H9 (cell line): ENCODE data around the gene CARHSP1. TPM values are rescaled to one million over a fixed set of nuclear protein-coding genes. Genes with fewer than 3 reads are reported as not detected.

Experiments used
- DNase-seq: peaks from one replicate; pipeline ENCODE4 v3.0.0-alpha.2; 2017
- H2AFZ ChIP-seq: one replicate; pipeline ENCODE4 v1.6.1; 2013; ENCODE audit warnings: mild to moderate bottlenecking, low read length, control low read depth, moderate library complexity
- H2AK5ac ChIP-seq: 2 replicates; pipeline ENCODE4 v1.6.1; 2013; ENCODE audit warnings: low read length, control low read depth, mixed read lengths; ENCODE audit not compliant: insufficient read length
- H2BK120ac ChIP-seq: one replicate; pipeline ENCODE4 v1.6.1; 2013; ENCODE audit warnings: low read depth, mild to moderate bottlenecking, low read length, control low read depth, inconsistent platforms; ENCODE audit not compliant: poor library complexity, severe bottlenecking
- H2BK12ac ChIP-seq: 2 replicates; pipeline ENCODE4 v1.6.1; 2013; ENCODE audit warnings: low read length, control low read depth, mixed read lengths, low read depth; ENCODE audit not compliant: insufficient read length
- H2BK15ac ChIP-seq: 2 replicates; pipeline ENCODE4 v1.6.1; 2013; ENCODE audit warnings: low read depth, low read length, control low read depth
- H2BK20ac ChIP-seq: one replicate; pipeline ENCODE4 v1.6.1; 2013; ENCODE audit warnings: low read depth, mild to moderate bottlenecking, low read length, control low read depth, inconsistent platforms; ENCODE audit not compliant: poor library complexity, severe bottlenecking
- H2BK5ac ChIP-seq: 2 replicates; pipeline ENCODE4 v1.6.1; 2013; ENCODE audit warnings: low read length, control low read depth, mixed read lengths; ENCODE audit not compliant: insufficient read length
- H3K14ac ChIP-seq: 2 replicates; pipeline ENCODE4 v1.6.1; 2013; ENCODE audit warnings: low read length, control low read depth; ENCODE audit not compliant: insufficient read depth
- H3K18ac ChIP-seq: 2 replicates; pipeline ENCODE4 v1.6.1; 2013; ENCODE audit warnings: low read depth, mild to moderate bottlenecking, mixed read lengths, low read length, control low read depth; ENCODE audit not compliant: insufficient read length
- H3K23ac ChIP-seq: 2 replicates; pipeline ENCODE4 v1.6.1; 2013; ENCODE audit warnings: low read length, control low read depth, mixed read lengths, low read depth; ENCODE audit not compliant: insufficient read length
- H3K23me2 ChIP-seq: 2 replicates; pipeline ENCODE4 v1.6.1; 2013; ENCODE audit warnings: low read depth, mild to moderate bottlenecking, mixed read lengths, low read length, control low read depth; ENCODE audit not compliant: insufficient read length, poor library complexity, severe bottlenecking
- H3K27ac ChIP-seq: 2 replicates; pipeline ENCODE4 v1.5.1; 2013; ENCODE audit warnings: low read length, control low read depth, mixed read lengths, low read depth; ENCODE audit not compliant: insufficient read length
- H3K27me3 ChIP-seq: 2 replicates; pipeline ENCODE4 v1.6.1; 2013; ENCODE audit warnings: low read length, control low read depth, inconsistent platforms; ENCODE audit not compliant: insufficient read depth
- H3K4ac ChIP-seq: 2 replicates; pipeline ENCODE4 v1.6.1; 2013; ENCODE audit warnings: low read depth, mild to moderate bottlenecking, control low read depth, inconsistent platforms, low read length, moderate library complexity
- H3K4me1 ChIP-seq: 2 replicates; pipeline ENCODE4 v1.6.1; 2013; ENCODE audit warnings: low read length, control low read depth, inconsistent platforms; ENCODE audit not compliant: insufficient read depth
- H3K4me2 ChIP-seq: 2 replicates; pipeline ENCODE4 v1.6.1; 2013; ENCODE audit warnings: low read length, control low read depth, mixed read lengths; ENCODE audit not compliant: insufficient read length, insufficient read depth
- H3K56ac ChIP-seq: 2 replicates; pipeline ENCODE4 v1.6.1; 2013; ENCODE audit warnings: low read depth, mild to moderate bottlenecking, mixed read lengths, low read length, control low read depth; ENCODE audit not compliant: insufficient read length
- H3K79me1 ChIP-seq: 2 replicates; pipeline ENCODE4 v1.6.1; 2013; ENCODE audit warnings: low read depth, mild to moderate bottlenecking, moderate library complexity, low read length, control low read depth, inconsistent platforms; ENCODE audit not compliant: insufficient read depth, poor library complexity, severe bottlenecking
- H3K79me2 ChIP-seq: 2 replicates; pipeline ENCODE4 v1.6.1; 2013; ENCODE audit warnings: low read length, control low read depth, inconsistent platforms; ENCODE audit not compliant: insufficient read depth
- H3K9ac ChIP-seq: 2 replicates; pipeline ENCODE4 v1.6.1; 2013; ENCODE audit warnings: low read length, control low read depth, mixed read lengths; ENCODE audit not compliant: insufficient read length; ENCODE audit errors: extremely low read depth
- H3K9me3 ChIP-seq: one replicate; pipeline ENCODE4 v1.6.1; 2013; ENCODE audit warnings: low read depth, low read length, inconsistent platforms; ENCODE audit not compliant: control insufficient read depth
- H3T11ph ChIP-seq: one replicate; pipeline ENCODE4 v1.6.1; 2013; ENCODE audit warnings: mild to moderate bottlenecking, low read length, control low read depth, inconsistent platforms
- H4K20me1 ChIP-seq: one replicate; pipeline ENCODE4 v1.6.1; 2013; ENCODE audit not compliant: control insufficient read depth, insufficient read length, insufficient read depth
- H4K5ac ChIP-seq: 2 replicates; pipeline ENCODE4 v1.6.1; 2013; ENCODE audit warnings: low read depth, mild to moderate bottlenecking, mixed read lengths, low read length, control low read depth; ENCODE audit not compliant: insufficient read length
- H4K8ac ChIP-seq: replicated peaks from 2 replicates; pipeline ENCODE4 v1.6.1; 2013; ENCODE audit warnings: low read length, control low read depth, mixed read lengths, low read depth; ENCODE audit not compliant: insufficient read length
- H4K91ac ChIP-seq: 2 replicates; pipeline ENCODE4 v1.6.1; 2013; ENCODE audit warnings: low read depth, mild to moderate bottlenecking, moderate library complexity, mixed read lengths, low read length, control low read depth; ENCODE audit not compliant: insufficient read length
- H3K27ac Mint-ChIP-seq, 3 experiments: 2 replicates in 2 of 3; 3 replicates in 1 of 3; pipeline ENCODE4 v1.8.0; 2020 to 2021; ENCODE audit warnings: mixed read lengths in 3 of 3, mild to moderate bottlenecking in 1 of 3, moderate library complexity in 1 of 3
- H3K27me3 Mint-ChIP-seq: 2 replicates; pipeline ENCODE4 v1.8.0; 2021; ENCODE audit warnings: low read depth, mild to moderate bottlenecking, moderate library complexity, mixed read lengths
- H3K36me3 Mint-ChIP-seq, 3 experiments: 2 replicates in 2 of 3; 3 replicates in 1 of 3; pipeline ENCODE4 v1.8.0; 2020 to 2021; ENCODE audit warnings: low read depth in 3 of 3, mixed read lengths in 3 of 3; ENCODE audit not compliant: insufficient read depth in 1 of 3
- H3K4me1 Mint-ChIP-seq, 2 experiments: 2 replicates each; pipeline ENCODE4 v1.8.0; 2020; ENCODE audit warnings: mixed read lengths in 2 of 2
- H3K4me3 Mint-ChIP-seq, 2 experiments: 2 replicates in 1 of 2; 3 replicates in 1 of 2; pipeline ENCODE4 v1.8.0; 2020 to 2021; ENCODE audit warnings: mild to moderate bottlenecking in 2 of 2, mixed read lengths in 2 of 2, moderate library complexity in 1 of 2
- H3K9me3 Mint-ChIP-seq, 2 experiments: 2 replicates in 1 of 2; 3 replicates in 1 of 2; pipeline ENCODE4 v1.8.0; 2020; ENCODE audit warnings: mild to moderate bottlenecking in 2 of 2, mixed read lengths in 2 of 2, moderate library complexity in 1 of 2
- CTCF ChIP-seq: fragments of 200-600 bp; sonication (generic); conservative IDR thresholded peaks from 3 replicates; pipeline ENCODE4 v1.8.0; 2021; ENCODE audit warnings: antibody characterized with exemption, mild to moderate bottlenecking
- WGBS: extraction: QIAGEN DNeasy Blood & Tissue Kit; methylation state at CpG from one replicate; pipeline ENCODE4 v1.1.7; 2013; ENCODE audit warnings: missing lambda C conversion rate, low lambda C conversion rate, mixed read lengths; ENCODE audit not compliant: insufficient read length; ENCODE audit errors: extremely low coverage; 5-methylcytosine and 5-hydroxymethylcytosine counted together
- total RNA-seq: library from RNA; stranded (reverse); gene quantifications from 2 replicates; pipeline ENCODE4 v1.2.1, GENCODE V29; 2021

The CARHSP1 gene
- total RNA-seq, 1 experiment from 2014 or later, result 194 TPM

- Histone ChIP-seq H3K27me3 (no peaks in the 10 kb centered on the region), H2BK12ac (no peak overlapping the region), H3K79me1 (no peaks in the 10 kb centered on the region), H2BK20ac (no peak overlapping the region), H4K8ac (no peak overlapping the region), H3K79me2 (no peaks in the 10 kb centered on the region), H3K9me3 (no peaks in the 10 kb centered on the region), H2BK15ac (no peak overlapping the region), H3T11ph (no peak overlapping the region), H4K5ac (no peak overlapping the region), H3K23me2 (no peaks in the 10 kb centered on the region), H4K91ac (no peak overlapping the region), H3K4ac (no peak overlapping the region), H2AK5ac (no peak overlapping the region), H3K23ac (no peak overlapping the region), H3K18ac (no peak overlapping the region), H4K20me1 (no peaks in the 10 kb centered on the region), H2AFZ (no peak overlapping the region), H2BK120ac (no peak overlapping the region), H3K56ac (no peak overlapping the region), H3K9ac (no peak overlapping the region), H3K4me1 (no peaks in the 10 kb centered on the region), H3K4me2 (no peak overlapping the region), H3K14ac (no peak overlapping the region), H2BK5ac (no peak overlapping the region), H3K27ac (no peak overlapping the region)
- no peak for TF ChIP-seq CTCF
- WGBS, result no CpG with 5 or more reads among the region's 8 CpGs
- DNase-seq, result no peak
- Mint-ChIP-seq H3K27me3 (no peaks in the 10 kb centered on the region), H3K36me3 (peaks cover 76 to 96% (median 88%) of the 10 kb centered on the region in 3 experiments), H3K4me3 (no peak overlapping the region), H3K27ac (peak overlapping the region in 1 of 3 experiments; percentile 74; a peak in 1 of 7 replicates), H3K4me1 (peaks cover 2 to 9% of the 10 kb centered on the region in 2 experiments), H3K9me3 (no peaks in the 10 kb centered on the region)
These were observed 35.2 kb upstream of the CARHSP1 start for GRCh38 chr16:8904018-8904430.
